K562 (cell line): ENCODE results near the gene INPP5D. TPM values are rescaled to one million over a fixed set of nuclear protein-coding genes. Genes with fewer than 3 reads are reported as not detected.

Experiments used
- ATAC-seq: fragments of 200-7000 bp; cut with Tn5 transposase; 3 replicates; pipeline ENCODE4 v1.9.1; 2020; ENCODE audit warnings: moderate library complexity
- BruUV-seq: library from RNA; stranded (reverse); fragments of 400-500 nt; replicated peaks from 2 replicates; lab custom pipeline; 2021; lab: Mats Ljungman, UMichigan
- CTCF ChIA-PET: fragments of 300-600 bp; formaldehyde crosslinking; extraction: SDS; loops from one replicate; lab custom pipeline; 2021; ENCODE audit warnings: low intra/inter-chr PET ratio; lab: Yijun Ruan, JAX
- POLR2A ChIA-PET: fragments of 300-600, 350-650 bp; sonication (Branson Sonifier 250); formaldehyde crosslinking; extraction: SDS; loops from one replicate; lab custom pipeline; 2021; ENCODE audit warnings: antibody characterized with exemption, inconsistent platforms; lab: Yijun Ruan, JAX
- DNase-seq, 4 experiments: peaks; one replicate each; pipeline versions ENCODE4 v3.0.0 to v3.0.0-alpha.2; 2011 to 2018; ENCODE audit warnings: low spot score in 3 of 4, mixed read lengths in 3 of 4; ENCODE audit errors: extremely low read depth in 1 of 4
- FAIRE-seq: peaks from 2 replicates; lab custom pipeline; 2011; peaks lifted over from hg19 to GRCh38; lab: Jason Lieb, UNC
- H2AFZ ChIP-seq: 2 replicates; pipeline ENCODE4 v1.6.0; 2011; ENCODE audit warnings: low read depth, low read length, control low read depth, inconsistent platforms
- H3K27ac ChIP-seq: fragments of 200-600 bp; 3 replicates; pipeline ENCODE4 v1.8.0; 2011; ENCODE audit warnings: low read depth, mild to moderate bottlenecking, control low read depth, inconsistent platforms, low read length, moderate library complexity, mixed read lengths; ENCODE audit errors: extremely low read depth
- H3K27me3 ChIP-seq, 2 experiments: fragments of 300-600 bp in 1 of 2; 2 replicates in 1 of 2; 3 replicates in 1 of 2; pipeline versions ENCODE4 v1.6.0 to v1.8.0; 2011; ENCODE audit warnings: inconsistent platforms in 2 of 2, low read length in 2 of 2, mild to moderate bottlenecking in 1 of 2, mixed read lengths in 1 of 2, moderate library complexity in 1 of 2; ENCODE audit not compliant: control insufficient read depth in 2 of 2, insufficient read depth in 2 of 2
- H3K36me3 ChIP-seq: fragments of 300-600 bp; 3 replicates; pipeline ENCODE4 v1.8.0; 2011; ENCODE audit warnings: mild to moderate bottlenecking, low read length, inconsistent platforms; ENCODE audit not compliant: control insufficient read depth, insufficient read depth
- H3K4me1 ChIP-seq, 2 experiments: fragments of 200-600 bp in 1 of 2; replicated peaks in 1 of 2; 2 replicates in 1 of 2; 3 replicates in 1 of 2; pipeline versions ENCODE4 v1.5.1 to v1.8.0; 2011; ENCODE audit warnings: inconsistent platforms in 2 of 2, low read length in 2 of 2, mild to moderate bottlenecking in 1 of 2, mixed read lengths in 1 of 2, moderate library complexity in 1 of 2; ENCODE audit not compliant: control insufficient read depth in 2 of 2, insufficient read depth in 2 of 2
- H3K4me2 ChIP-seq: 2 replicates; pipeline ENCODE4 v1.6.1; 2011; ENCODE audit warnings: low read length, control low read depth, inconsistent platforms, mixed read lengths; ENCODE audit not compliant: insufficient read depth
- H3K4me3 ChIP-seq: fragments of 200-600 bp; sonication (generic), shearing (Covaris generic); 2 replicates; pipeline ENCODE4 v1.5.1; 2016; ENCODE audit warnings: control low read depth, inconsistent platforms
- H3K79me2 ChIP-seq: fragments of 200-600 bp; 3 replicates; pipeline ENCODE4 v1.8.0; 2011; ENCODE audit warnings: low read length, inconsistent platforms; ENCODE audit not compliant: control insufficient read depth, insufficient read depth
- H3K9ac ChIP-seq, 2 experiments: 2 replicates each; pipeline versions ENCODE4 v1.6.0 to v1.6.1; 2011; ENCODE audit warnings: low read depth in 2 of 2, low read length in 2 of 2, control low read depth in 1 of 2, inconsistent platforms in 1 of 2, mild to moderate bottlenecking in 1 of 2, mixed read lengths in 1 of 2; ENCODE audit not compliant: insufficient read depth in 1 of 2
- H3K9me1 ChIP-seq: one replicate; pipeline ENCODE4 v1.6.0; 2011; ENCODE audit warnings: inconsistent platforms, mild to moderate bottlenecking, low read length, moderate library complexity; ENCODE audit not compliant: control insufficient read depth, insufficient read depth
- H3K9me3 ChIP-seq: replicated peaks from 2 replicates; pipeline ENCODE4 v1.5.1; 2011; ENCODE audit warnings: low read depth, low read length, inconsistent platforms; ENCODE audit not compliant: control insufficient read depth, insufficient read depth
- H4K20me1 ChIP-seq: replicated peaks from 2 replicates; pipeline ENCODE4 v1.6.1; 2011; ENCODE audit warnings: low read length, inconsistent platforms, mixed read lengths; ENCODE audit not compliant: control insufficient read depth, insufficient read depth
- CEBPG ChIP-seq, 3 experiments: fragments of 200-800 bp in 1 of 3; sonication (Bioruptor generic) in 1 of 3; sonication (generic) in 1 of 3; formaldehyde crosslinking in 1 of 3; IDR thresholded peaks in 2 of 3; conservative IDR thresholded peaks in 1 of 3; 2 replicates each; pipeline versions ENCODE4 v1.6.1 to v1.8.0; 2016 to 2022; ENCODE audit warnings: missing compliant biosample characterization in 2 of 3, missing genetic modification characterization in 2 of 3, mild to moderate bottlenecking in 1 of 3, missing genetic modification reagents in 1 of 3
- DPF2 ChIP-seq: fragments of 450-650 bp; IDR thresholded peaks from 2 replicates; pipeline ENCODE4 v1.6.1; 2016
- HMGN3 ChIP-seq: IDR thresholded peaks from 2 replicates; pipeline ENCODE4 v1.6.1; 2011; ENCODE audit warnings: borderline replicate concordance, low read depth, mild to moderate bottlenecking, mixed read lengths, low read length; ENCODE audit not compliant: insufficient read length; ENCODE audit errors: extremely low read depth
- POLR2B ChIP-seq: fragments of 450-650 bp; IDR thresholded peaks from 2 replicates; pipeline ENCODE4 v1.6.1; 2018; ENCODE audit warnings: low read depth; ENCODE audit not compliant: partially characterized antibody
- SAFB ChIP-seq: fragments of 200-400 bp; formaldehyde crosslinking; IDR thresholded peaks from 2 replicates; pipeline ENCODE4 v1.6.1; 2017; ENCODE audit warnings: low read depth, low read length, borderline replicate concordance
- TSC22D4 ChIP-seq: fragments of 450-650 bp; IDR thresholded peaks from 2 replicates; pipeline ENCODE4 v1.6.1; 2016; ENCODE audit warnings: missing genetic modification characterization, missing biosample characterization, control low read depth
- ZBTB8A ChIP-seq: fragments of 450-650 bp; IDR thresholded peaks from 2 replicates; pipeline ENCODE4 v1.6.1; 2018; ENCODE audit warnings: mild to moderate bottlenecking, moderate library complexity; ENCODE audit not compliant: partially characterized antibody
- ZNF133 ChIP-seq: fragments of 250-450 bp; sonication (Bioruptor Pico); IDR thresholded peaks from 2 replicates; pipeline ENCODE4 v1.4.0; 2020; ENCODE audit warnings: mild to moderate bottlenecking
- ZNF174 ChIP-seq: fragments of 250-450 bp; sonication (Bioruptor Pico); IDR thresholded peaks from 2 replicates; pipeline ENCODE4 v1.4.0; 2020; ENCODE audit warnings: mild to moderate bottlenecking
- ZNF444 ChIP-seq: fragments of 250-450 bp; sonication (Bioruptor Pico); IDR thresholded peaks from 2 replicates; pipeline ENCODE4 v1.4.0; 2020; ENCODE audit warnings: mild to moderate bottlenecking, moderate library complexity
- ZNF592 ChIP-seq: fragments of 450-650 bp; IDR thresholded peaks from 2 replicates; pipeline ENCODE4 v1.6.1; 2017; ENCODE audit warnings: antibody characterized with exemption, mild to moderate bottlenecking
- ZNF707 ChIP-seq: fragments of 250-450 bp; sonication (Bioruptor Pico); conservative IDR thresholded peaks from 2 replicates; pipeline ENCODE4 v1.8.0; 2022; ENCODE audit warnings: inconsistent platforms, mild to moderate bottlenecking, moderate library complexity
- WGBS: fragments of 100-300 bp; shearing (Covaris generic); methylation state at CpG from one replicate; pipeline ENCODE4 v1.1.6; 2016; ENCODE audit warnings: low coverage, mixed read lengths; ENCODE audit not compliant: insufficient coverage; ENCODE audit errors: missing lambda C conversion rate; 5-methylcytosine and 5-hydroxymethylcytosine counted together
- in situ Hi-C: fragments of 300-500 bp; cut with MboI; formaldehyde crosslinking; loops from 4 replicates; pipeline ENCODE4 v1.15.0; 2018; ENCODE audit warnings: inconsistent platforms, mixed read lengths
- intact Hi-C: fragments of 100-400 bp; cut with micrococcal nuclease; formaldehyde crosslinking; loops from 2 replicates; pipeline ENCODE4 v1.14.2; 2022
- polyA plus RNA-seq, 8 experiments: library from polyadenylated mRNA; depleted of rRNA in 4 of 8; stranded (reverse) in 5 of 8; unstranded in 3 of 8; fragments of >200 nt; fragmentation: Nextera tagmentation in 2 of 8; fragmentation: Illumina TruSeq in 1 of 8; extraction: Ambion mirVana in 2 of 8; extraction: Trizol in 1 of 8; gene quantifications; 2 replicates each; pipeline versions ENCODE4 v1.2.1 to v1.2.3, GENCODE V29; 2011 to 2014; ENCODE audit warnings: inconsistent platforms in 1 of 8, missing spikeins in 1 of 8
- total RNA-seq, 7 experiments: library from RNA; depleted of rRNA in 6 of 7; stranded (reverse); fragments of >200 nt in 6 of 7; fragmentation: Illumina TruSeq in 2 of 7; extraction: Trizol in 2 of 7; gene quantifications; 2 replicates each; pipeline versions ENCODE4 v1.2.1 to v1.2.3, GENCODE V29; 2011 to 2021; ENCODE audit warnings: low replicate concordance in 1 of 7
- TF ChIP-seq, protein P1 (sequence below): fragments of 200-800 bp; sonication (Bioruptor generic); IDR thresholded peaks from 2 replicates; pipeline ENCODE4 v1.6.1; 2017; ENCODE audit warnings: missing genetic modification characterization, missing compliant biosample characterization

Gene INPP5D
- total and polyA plus RNA-seq, 9 of the 15 experiments (the other 6 are each of a cell fraction or from before 2014, with no cell fraction given), result 0.55 to 6.2 (median 2.2) TPM

GRCh38 chr2:233165543-233165894 lies 105.4 kb downstream of the INPP5D start:
- in situ Hi-C loops, result no loop called here
- no peak for DNase-seq
- Histone ChIP-seq H2AFZ (peak overlapping the region; percentile 86), H3K9me1 (no peaks in the 10 kb centered on the region), H3K4me3 (no peak overlapping the region), H3K27me3 (no peaks in the 10 kb centered on the region), H4K20me1 (no peaks in the 10 kb centered on the region), H3K4me2 (peak overlapping the region; percentile 69), H3K9me3 (no peaks in the 10 kb centered on the region), H3K9ac (peak overlapping the region; percentile 39 to 82; a peak in 3 of 4 replicates), H3K36me3 (no peaks in the 10 kb centered on the region), H3K4me1 (peaks cover 18 to 30% of the 10 kb centered on the region in 2 experiments), H3K27ac (peak overlapping the region; percentile 56), H3K79me2 (no peaks in the 10 kb centered on the region)
- ChIA-PET POLR2A (no interaction called here), CTCF (no interaction called here)
- WGBS, result 24% methylated on average over 4 of the region's 4 CpGs
- intact Hi-C loops, result no loop called here
- no TSS peak for BruUV-seq
- ATAC-seq, result no peak
- no peak for FAIRE-seq
- TF ChIP-seq CEBPG (CRISPR knock-in tag; IDR thresholded peaks at IDR 0.05) (no peak), CEBPG (tag; conservative IDR thresholded peaks at IDR 0.05 in 1 of 2, IDR thresholded peaks at IDR 0.05 in 1 of 2) (0 out of 4 replicates have a peak, but pooled peaks of 1 of the 2 experiments have one; percentile 1), TSC22D4 (tag) (no peak), ZNF707 (CRISPR knock-in tag) (no peak), ZNF592 (no peak), SAFB (no peak), ZNF444 (CRISPR knock-in tag) (no peak), ZBTB8A (no peak), HMGN3 (no peak), ZNF174 (no peak), POLR2B (peak; percentile 13), DPF2 (peak; percentile 45; the same call in 1 of the 2 replicates), ZNF133 (no peak)
- TF ChIP-seq, protein P1, sequence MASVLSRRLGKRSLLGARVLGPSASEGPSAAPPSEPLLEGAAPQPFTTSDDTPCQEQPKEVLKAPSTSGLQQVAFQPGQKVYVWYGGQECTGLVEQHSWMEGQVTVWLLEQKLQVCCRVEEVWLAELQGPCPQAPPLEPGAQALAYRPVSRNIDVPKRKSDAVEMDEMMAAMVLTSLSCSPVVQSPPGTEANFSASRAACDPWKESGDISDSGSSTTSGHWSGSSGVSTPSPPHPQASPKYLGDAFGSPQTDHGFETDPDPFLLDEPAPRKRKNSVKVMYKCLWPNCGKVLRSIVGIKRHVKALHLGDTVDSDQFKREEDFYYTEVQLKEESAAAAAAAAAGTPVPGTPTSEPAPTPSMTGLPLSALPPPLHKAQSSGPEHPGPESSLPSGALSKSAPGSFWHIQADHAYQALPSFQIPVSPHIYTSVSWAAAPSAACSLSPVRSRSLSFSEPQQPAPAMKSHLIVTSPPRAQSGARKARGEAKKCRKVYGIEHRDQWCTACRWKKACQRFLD (CRISPR knock-in tag), result no peak
